ENCODE data around the gene TK1. TPM values are rescaled to one million over a fixed set of nuclear protein-coding genes. Genes with fewer than 3 reads are reported as not detected.

TK1 gene
- total RNA-seq, 2 experiments from 2014 or later = 144 to 150 TPM

GRCh38 chr17:78204387-78205123 lies 17.7 kb upstream of the TK1 start:
- DNase-seq = no peak
- Mint-ChIP-seq H3K9me3 (no peaks in the 10 kb centered on the region), H3K36me3 (no peaks in the 10 kb centered on the region), H3K27me3 (no peaks in the 10 kb centered on the region), H3K4me1 (no peaks in the 10 kb centered on the region), H3K4me3 (no peak overlapping the region), H3K27ac (no peak overlapping the region)

- no peak overlapping the region for H3K27ac Mint-ChIP-seq
- no peaks in the 10 kb centered on the region for H3K27me3 Mint-ChIP-seq
- no peak for DNase-seq
- peaks cover 2% of the 10 kb centered on the region for H3K36me3 Mint-ChIP-seq
- no peaks in the 10 kb centered on the region for H3K4me1 Mint-ChIP-seq
- no peak overlapping the region for H3K4me3 Mint-ChIP-seq
- no peaks in the 10 kb centered on the region for H3K9me3 Mint-ChIP-seq
These were observed 15.8 kb upstream of the TK1 start for GRCh38 chr17:78202666-78203065.

GRCh38 chr17:78200451-78200850 lies 13.6 kb upstream of the TK1 start:
- Mint-ChIP-seq H3K27me3 (no peaks in the 10 kb centered on the region), H3K4me1 (no peaks in the 10 kb centered on the region), H3K27ac (no peak overlapping the region), H3K4me3 (no peak overlapping the region), H3K9me3 (no peaks in the 10 kb centered on the region), H3K36me3 (peaks cover 6% of the 10 kb centered on the region)
- DNase-seq = no peak

- no peaks in the 10 kb centered on the region for H3K9me3 Mint-ChIP-seq
- DNase-seq = no peak
- no peaks in the 10 kb centered on the region for H3K27me3 Mint-ChIP-seq
- no peak overlapping the region for H3K27ac Mint-ChIP-seq
- no peaks in the 10 kb centered on the region for H3K4me1 Mint-ChIP-seq
- no peak overlapping the region for H3K4me3 Mint-ChIP-seq
- H3K36me3 Mint-ChIP-seq = peaks cover 6% of the 10 kb centered on the region
These were observed 10.4 kb upstream of the TK1 start for GRCh38 chr17:78197147-78197832.

- no peak overlapping the region for H3K27ac Mint-ChIP-seq
- no peak for DNase-seq
- peaks cover 6% of the 10 kb centered on the region for H3K36me3 Mint-ChIP-seq
- H3K9me3 Mint-ChIP-seq = no peaks in the 10 kb centered on the region
- H3K27me3 Mint-ChIP-seq = no peaks in the 10 kb centered on the region
- no peak overlapping the region for H3K4me3 Mint-ChIP-seq
- H3K4me1 Mint-ChIP-seq = no peaks in the 10 kb centered on the region
These were observed 9.9 kb upstream of the TK1 start for GRCh38 chr17:78196716-78197115.

- H3K36me3 Mint-ChIP-seq = peaks cover 43% of the 10 kb centered on the region
- peak overlapping the region; percentile 81 for H3K27ac Mint-ChIP-seq
- H3K9me3 Mint-ChIP-seq = no peaks in the 10 kb centered on the region
- no peaks in the 10 kb centered on the region for H3K27me3 Mint-ChIP-seq
- peak overlapping the region; percentile 88 for H3K4me3 Mint-ChIP-seq
- DNase-seq = no peak
- H3K4me1 Mint-ChIP-seq = peaks cover 13% of the 10 kb centered on the region
These were observed 716 bp downstream of the TK1 start for GRCh38 chr17:78185981-78186691.

GRCh38 chr17:78184868-78185267 lies 2.0 kb downstream of the TK1 start:
- Mint-ChIP-seq H3K27ac (no peak overlapping the region), H3K9me3 (no peaks in the 10 kb centered on the region), H3K27me3 (no peaks in the 10 kb centered on the region), H3K36me3 (peaks cover 40% of the 10 kb centered on the region), H3K4me3 (peak overlapping the region; percentile 88), H3K4me1 (peaks cover 18% of the 10 kb centered on the region)
- DNase-seq = no peak

GRCh38 chr17:78184351-78184750 lies 2.5 kb downstream of the TK1 start:
- H3K27ac Mint-ChIP-seq = no peak overlapping the region
- H3K36me3 Mint-ChIP-seq = peaks cover 44% of the 10 kb centered on the region
- H3K4me1 Mint-ChIP-seq = peaks cover 18% of the 10 kb centered on the region
- peak overlapping the region; percentile 40 for H3K4me3 Mint-ChIP-seq
- no peak for DNase-seq
- no peaks in the 10 kb centered on the region for H3K9me3 Mint-ChIP-seq
- H3K27me3 Mint-ChIP-seq = no peaks in the 10 kb centered on the region

GRCh38 chr17:78183916-78184315 lies 2.9 kb downstream of the TK1 start:
- H3K27me3 Mint-ChIP-seq = no peaks in the 10 kb centered on the region
- no peak overlapping the region for H3K27ac Mint-ChIP-seq
- H3K4me3 Mint-ChIP-seq = peak overlapping the region; percentile 40
- no peaks in the 10 kb centered on the region for H3K9me3 Mint-ChIP-seq
- DNase-seq = no peak
- peaks cover 47% of the 10 kb centered on the region for H3K36me3 Mint-ChIP-seq
- peaks cover 18% of the 10 kb centered on the region for H3K4me1 Mint-ChIP-seq

- H3K27me3 Mint-ChIP-seq = no peaks in the 10 kb centered on the region
- peaks cover 50% of the 10 kb centered on the region for H3K36me3 Mint-ChIP-seq
- peaks cover 15% of the 10 kb centered on the region for H3K4me1 Mint-ChIP-seq
- DNase-seq = no peak
- no peak overlapping the region for H3K27ac Mint-ChIP-seq
- H3K9me3 Mint-ChIP-seq = no peaks in the 10 kb centered on the region
- no peak overlapping the region for H3K4me3 Mint-ChIP-seq
These were observed 4.3 kb downstream of the TK1 start for GRCh38 chr17:78182504-78182903.

- Mint-ChIP-seq H3K27ac (no peak overlapping the region), H3K9me3 (no peaks in the 10 kb centered on the region), H3K27me3 (no peaks in the 10 kb centered on the region), H3K4me3 (no peak overlapping the region), H3K4me1 (peaks cover 21% of the 10 kb centered on the region), H3K36me3 (peaks cover 48% of the 10 kb centered on the region)
- DNase-seq = no peak
These were observed 6.3 kb downstream of the TK1 start for GRCh38 chr17:78180508-78180907.

- H3K27me3 Mint-ChIP-seq = no peaks in the 10 kb centered on the region
- H3K4me3 Mint-ChIP-seq = no peak overlapping the region
- peaks cover 51% of the 10 kb centered on the region for H3K36me3 Mint-ChIP-seq
- no peak overlapping the region for H3K27ac Mint-ChIP-seq
- DNase-seq = no peak
- H3K4me1 Mint-ChIP-seq = peaks cover 21% of the 10 kb centered on the region
- H3K9me3 Mint-ChIP-seq = no peaks in the 10 kb centered on the region
These were observed 6.8 kb downstream of the TK1 start for GRCh38 chr17:78180083-78180482.

- H3K4me3 Mint-ChIP-seq = no peak overlapping the region
- H3K36me3 Mint-ChIP-seq = peaks cover 48% of the 10 kb centered on the region
- no peak overlapping the region for H3K27ac Mint-ChIP-seq
These were observed 7.5 kb downstream of the TK1 start for GRCh38 chr17:78179372-78179771.

GRCh38 chr17:78176548-78177025 lies 10.3 kb downstream of the TK1 start:
- no peak overlapping the region for H3K27ac Mint-ChIP-seq
- H3K4me3 Mint-ChIP-seq = no peak overlapping the region
- no peaks in the 10 kb centered on the region for H3K9me3 Mint-ChIP-seq
- no peaks in the 10 kb centered on the region for H3K27me3 Mint-ChIP-seq
- peaks cover 46% of the 10 kb centered on the region for H3K4me1 Mint-ChIP-seq
- peak; percentile 80 for DNase-seq
- H3K36me3 Mint-ChIP-seq = peaks cover 53% of the 10 kb centered on the region

More at GRCh38 chr17:78179372-78179771, 7.5 kb downstream of the TK1 start:
- H3K27me3 Mint-ChIP-seq = no peaks in the 10 kb centered on the region
- H3K9me3 Mint-ChIP-seq = no peaks in the 10 kb centered on the region
- H3K4me1 Mint-ChIP-seq = peaks cover 22% of the 10 kb centered on the region
- no peak for DNase-seq

GRCh38 chr17:78175643-78175981 lies 11.2 kb downstream of the TK1 start:
- Mint-ChIP-seq H3K36me3 (peaks cover 54% of the 10 kb centered on the region), H3K27me3 (no peaks in the 10 kb centered on the region), H3K27ac (no peak overlapping the region), H3K4me3 (no peak overlapping the region), H3K4me1 (peaks cover 54% of the 10 kb centered on the region), H3K9me3 (no peaks in the 10 kb centered on the region)
- DNase-seq = no peak
